Stimulated activated CD4-positive, alpha-beta T cell treated with anti-CD3 and anti-CD28 coated beads, Interleukin-2, amount 100 ng/mL, for 48 hours (primary cell): ENCODE measurements around the gene SNRPA.
"Not testable (repeated sequence)": the region's sequence is repeated elsewhere in the genome, so short reads cannot be mapped to it uniquely, and the experiment has no call there.

ENCODE experiments used
- DNase-seq, 2 donors: peaks; one replicate each; pipeline ENCODE4 v3.0.0-alpha.2; 2020

Gene SNRPA

GRCh38 chr19:40802300-40803169 is 51.5 kb downstream of the SNRPA start:
- DNase-seq, result no peak

GRCh38 chr19:40803170-40803856 is 52.3 kb downstream of the SNRPA start:
- no peak for DNase-seq

GRCh38 chr19:40803857-40804782 is 53.1 kb downstream of the SNRPA start:
- no peak for DNase-seq

GRCh38 chr19:40804783-40805242 is 53.8 kb downstream of the SNRPA start:
- DNase-seq, result no peak

- DNase-seq, result no peak
These were observed 54.4 kb downstream of the SNRPA start for GRCh38 chr19:40805258-40805868.

- DNase-seq, result peak; percentile 75 to 82
These were observed 55.6 kb downstream of the SNRPA start for GRCh38 chr19:40806423-40807146.

GRCh38 chr19:40807147-40808020 is 56.4 kb downstream of the SNRPA start:
- DNase-seq, result no peak

GRCh38 chr19:40808021-40808325 is 57.0 kb downstream of the SNRPA start:
- DNase-seq, result no peak

- no peak for DNase-seq
These were observed 57.5 kb downstream of the SNRPA start for GRCh38 chr19:40808497-40808896.

- no peak for DNase-seq
These were observed 58.5 kb downstream of the SNRPA start for GRCh38 chr19:40809358-40810086.

GRCh38 chr19:40810160-40810559 is 59.2 kb downstream of the SNRPA start:
- DNase-seq, result no peak

GRCh38 chr19:40810649-40811408 is 59.8 kb downstream of the SNRPA start:
- DNase-seq, result not testable (repeated sequence)

- DNase-seq, result no peak
These were observed 60.7 kb downstream of the SNRPA start for GRCh38 chr19:40811478-40812341.

GRCh38 chr19:40812571-40812970 is 61.6 kb downstream of the SNRPA start:
- not testable (repeated sequence) for DNase-seq

GRCh38 chr19:40813182-40813581 is 62.2 kb downstream of the SNRPA start:
- no peak for DNase-seq
